ENCODE measurements around the gene TMEM130.

DNA sequence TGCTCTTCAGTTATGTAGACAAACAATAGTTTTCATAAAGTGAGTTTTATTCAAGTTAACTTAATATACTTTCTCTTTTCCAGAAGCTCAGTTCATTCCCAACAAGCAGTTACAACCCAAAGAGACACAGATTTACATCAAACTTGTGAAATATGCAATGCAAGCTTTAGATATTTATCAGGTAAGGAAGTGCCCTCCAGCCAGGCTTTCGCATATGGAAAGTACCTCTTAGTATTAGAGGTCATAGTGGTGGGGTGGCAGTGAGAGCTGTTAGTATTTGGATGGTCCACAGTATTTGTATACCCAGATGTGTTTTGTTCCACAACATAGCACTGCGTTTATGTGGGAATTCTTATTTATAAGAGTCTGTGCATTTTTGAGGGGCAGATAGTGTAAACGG, 40.6 kb upstream of the TMEM130 start:
- TF ChIP-seq CTCF (IDR thresholded peaks at IDR 0.05; ENCODE audit: low read depth, low read length, missing input control) (no peak), TAF1 (conservative IDR thresholded peaks at IDR 0.05) (no peak), REST (IDR thresholded peaks at IDR 0.05) (no peak), RAD21 (IDR thresholded peaks at IDR 0.05) (no peak), SP1 (IDR thresholded peaks at IDR 0.05) (no peak), RXRA (IDR thresholded peaks at IDR 0.05) (no peak), YY1 (IDR thresholded peaks at IDR 0.05) (no peak)

Measured in liver (tissue), 3 donors.